Keratinocyte (primary cell): ENCODE results near the gene CCM2.

Source experiments
- CTCF ChIP-seq, 3 experiments: IDR thresholded peaks in 1 of 3; conservative IDR thresholded peaks in 1 of 3; optimal IDR thresholded peaks in 1 of 3; 2 replicates in 2 of 3; 3 replicates in 1 of 3; pipeline versions ENCODE3 to v1.5.1; 2011; ENCODE audit warnings: low read length in 3 of 3, mild to moderate bottlenecking in 3 of 3, moderate library complexity in 2 of 3, control low read depth in 1 of 3, inconsistent platforms in 1 of 3; ENCODE audit not compliant: insufficient read depth in 2 of 3; ENCODE audit errors: extremely low read depth in 1 of 3
- EZH2 ChIP-seq: IDR thresholded peaks from one replicate; pipeline ENCODE4 v1.6.1; 2012; ENCODE audit warnings: inconsistent platforms, mild to moderate bottlenecking, low read length, moderate library complexity

GRCh38 chr7:44972562-44972961, 27.4 kb upstream of the CCM2 start:
- TF ChIP-seq CTCF (optimal IDR thresholded peaks at IDR 0.05 in 1 of 3, IDR thresholded peaks at IDR 0.05 in 1 of 3, conservative IDR thresholded peaks at IDR 0.05 in 1 of 3; ENCODE audit: extremely low read depth in 1 of 3, insufficient read depth in 2 of 3, low read length in 3 of 3) (no peak), EZH2 (no peak)
